ENCODE measurements around the gene G3BP2.
"Not testable (repeated sequence)": the region's sequence is repeated elsewhere in the genome, so short reads cannot be mapped to it uniquely, and the experiment has no call there.

DNA sequence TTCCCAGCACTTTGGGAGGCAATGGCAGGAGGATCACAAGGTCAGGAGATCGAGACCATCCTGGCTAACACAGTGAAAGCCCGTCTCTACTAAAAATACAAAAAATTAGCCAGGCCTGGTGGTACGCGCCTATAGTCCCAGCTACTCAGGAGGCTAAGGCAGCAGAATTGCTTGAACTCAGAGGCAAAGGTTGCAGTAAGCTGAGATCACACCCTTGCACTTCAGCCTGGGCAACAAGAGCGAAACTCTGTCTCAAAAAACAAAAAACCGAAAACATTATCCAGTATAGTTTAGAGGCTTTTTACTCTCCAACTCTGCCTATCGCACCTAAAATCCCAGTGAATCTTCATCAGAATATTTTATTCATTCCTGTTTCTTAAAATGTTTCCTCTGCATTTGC, 5.6 kb downstream of the G3BP2 start:
- TF ChIP-seq, protein P1, sequence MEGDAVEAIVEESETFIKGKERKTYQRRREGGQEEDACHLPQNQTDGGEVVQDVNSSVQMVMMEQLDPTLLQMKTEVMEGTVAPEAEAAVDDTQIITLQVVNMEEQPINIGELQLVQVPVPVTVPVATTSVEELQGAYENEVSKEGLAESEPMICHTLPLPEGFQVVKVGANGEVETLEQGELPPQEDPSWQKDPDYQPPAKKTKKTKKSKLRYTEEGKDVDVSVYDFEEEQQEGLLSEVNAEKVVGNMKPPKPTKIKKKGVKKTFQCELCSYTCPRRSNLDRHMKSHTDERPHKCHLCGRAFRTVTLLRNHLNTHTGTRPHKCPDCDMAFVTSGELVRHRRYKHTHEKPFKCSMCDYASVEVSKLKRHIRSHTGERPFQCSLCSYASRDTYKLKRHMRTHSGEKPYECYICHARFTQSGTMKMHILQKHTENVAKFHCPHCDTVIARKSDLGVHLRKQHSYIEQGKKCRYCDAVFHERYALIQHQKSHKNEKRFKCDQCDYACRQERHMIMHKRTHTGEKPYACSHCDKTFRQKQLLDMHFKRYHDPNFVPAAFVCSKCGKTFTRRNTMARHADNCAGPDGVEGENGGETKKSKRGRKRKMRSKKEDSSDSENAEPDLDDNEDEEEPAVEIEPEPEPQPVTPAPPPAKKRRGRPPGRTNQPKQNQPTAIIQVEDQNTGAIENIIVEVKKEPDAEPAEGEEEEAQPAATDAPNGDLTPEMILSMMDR (IDR thresholded peaks at IDR 0.05; ENCODE audit: low read depth, low read length), result not testable (repeated sequence)
- not testable (repeated sequence) for TF ChIP-seq POLR2A (IDR thresholded peaks at IDR 0.05; ENCODE audit: extremely low read depth, insufficient read length); MYC (IDR thresholded peaks at IDR 0.05; ENCODE audit: low read depth, low read length)
- TF ChIP-seq, protein P2, sequence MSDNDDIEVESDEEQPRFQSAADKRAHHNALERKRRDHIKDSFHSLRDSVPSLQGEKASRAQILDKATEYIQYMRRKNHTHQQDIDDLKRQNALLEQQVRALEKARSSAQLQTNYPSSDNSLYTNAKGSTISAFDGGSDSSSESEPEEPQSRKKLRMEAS (IDR thresholded peaks at IDR 0.05; ENCODE audit: low read depth, low read length), result not testable (repeated sequence)
